Thyroid gland (tissue), 4 donors: Measurements from ENCODE around the gene MRGPRF.

Experiments used
- POLR2A ChIP-seq, 2 donors: fragments of 450-650 bp; IDR thresholded peaks; one replicate each; pipeline ENCODE4 v1.6.1; 2017; ENCODE audit warnings: antibody characterized with exemption in 2 of 2, mild to moderate bottlenecking in 2 of 2, moderate library complexity in 1 of 2
- TF ChIP-seq, protein P1 (sequence below), 6 experiments: fragments of 200-600 bp in 3 of 6; fragments of 450-650 bp in 3 of 6; sonication (generic) in 3 of 6; IDR thresholded peaks; one replicate each; pipeline ENCODE4 v1.5.1; 2016 to 2019; ENCODE audit warnings: antibody characterized with exemption in 6 of 6, mild to moderate bottlenecking in 2 of 6, inconsistent platforms in 1 of 6, moderate library complexity in 1 of 6

DNA sequence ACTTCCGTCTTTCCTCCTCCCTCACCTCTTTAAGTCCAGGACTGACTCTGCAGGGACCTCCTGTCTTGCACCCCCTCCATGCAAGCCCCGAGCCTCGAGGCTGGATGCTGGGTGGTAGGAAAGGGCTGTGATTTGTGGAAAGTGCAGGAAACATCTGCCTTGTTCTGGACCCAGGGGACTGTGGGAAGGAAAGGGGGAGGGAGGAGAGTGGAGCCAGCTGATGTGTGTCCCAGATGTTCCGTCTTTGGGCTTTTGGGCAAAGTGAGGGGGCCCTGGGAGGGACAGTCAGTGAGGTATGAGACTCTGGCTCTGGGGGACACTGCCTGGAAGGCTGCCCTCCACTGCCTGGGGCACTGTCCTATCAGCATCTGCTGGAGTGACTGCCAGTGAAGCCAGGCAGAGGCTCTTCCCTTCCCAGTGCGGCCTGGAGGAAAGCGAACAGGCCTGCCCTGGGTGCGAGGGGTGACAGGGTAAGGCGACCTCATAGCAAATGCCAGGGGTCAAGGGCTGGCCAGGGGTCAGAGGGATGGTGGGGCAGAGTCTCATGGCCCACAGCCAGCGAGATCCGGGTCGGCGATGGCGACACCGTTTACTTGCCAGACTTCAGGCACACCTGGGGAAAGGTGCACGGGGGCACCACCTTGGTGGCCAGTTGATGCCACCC lies 34.0 kb downstream of the MRGPRF start:
- no peak for TF ChIP-seq POLR2A (IDR thresholded peaks at IDR 0.05)
- TF ChIP-seq, protein P1, sequence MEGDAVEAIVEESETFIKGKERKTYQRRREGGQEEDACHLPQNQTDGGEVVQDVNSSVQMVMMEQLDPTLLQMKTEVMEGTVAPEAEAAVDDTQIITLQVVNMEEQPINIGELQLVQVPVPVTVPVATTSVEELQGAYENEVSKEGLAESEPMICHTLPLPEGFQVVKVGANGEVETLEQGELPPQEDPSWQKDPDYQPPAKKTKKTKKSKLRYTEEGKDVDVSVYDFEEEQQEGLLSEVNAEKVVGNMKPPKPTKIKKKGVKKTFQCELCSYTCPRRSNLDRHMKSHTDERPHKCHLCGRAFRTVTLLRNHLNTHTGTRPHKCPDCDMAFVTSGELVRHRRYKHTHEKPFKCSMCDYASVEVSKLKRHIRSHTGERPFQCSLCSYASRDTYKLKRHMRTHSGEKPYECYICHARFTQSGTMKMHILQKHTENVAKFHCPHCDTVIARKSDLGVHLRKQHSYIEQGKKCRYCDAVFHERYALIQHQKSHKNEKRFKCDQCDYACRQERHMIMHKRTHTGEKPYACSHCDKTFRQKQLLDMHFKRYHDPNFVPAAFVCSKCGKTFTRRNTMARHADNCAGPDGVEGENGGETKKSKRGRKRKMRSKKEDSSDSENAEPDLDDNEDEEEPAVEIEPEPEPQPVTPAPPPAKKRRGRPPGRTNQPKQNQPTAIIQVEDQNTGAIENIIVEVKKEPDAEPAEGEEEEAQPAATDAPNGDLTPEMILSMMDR (IDR thresholded peaks at IDR 0.05), result no peak
